Liver (tissue), 9 donors: ENCODE measurements around the gene STAT2. TPM values are rescaled to one million over a fixed set of nuclear protein-coding genes. Genes with fewer than 3 reads are reported as not detected.

Source experiments
- DNase-seq: peaks from one replicate; pipeline ENCODE4 v3.0.0-alpha.2; 2017; ENCODE audit warnings: low spot score
- H3K27ac ChIP-seq, 2 donors: one replicate each; pipeline ENCODE4 v1.7.0; 2013; ENCODE audit warnings: inconsistent platforms in 2 of 2, low read length in 2 of 2, control low read depth in 1 of 2, low read depth in 1 of 2, mild to moderate bottlenecking in 1 of 2
- H3K27me3 ChIP-seq, 4 donors: one replicate each; pipeline versions ENCODE4 v1.6.1 to v1.7.0; 2013; ENCODE audit warnings: low read length in 3 of 4, inconsistent platforms in 1 of 4, mild to moderate bottlenecking in 1 of 4, moderate library complexity in 1 of 4; ENCODE audit not compliant: control insufficient read depth in 4 of 4, insufficient read depth in 4 of 4
- H3K36me3 ChIP-seq, 4 donors: one replicate each; pipeline versions ENCODE4 v1.6.1 to v1.7.0; 2013; ENCODE audit warnings: low read length in 3 of 4, mild to moderate bottlenecking in 3 of 4, low read depth in 1 of 4, moderate library complexity in 1 of 4; ENCODE audit not compliant: control insufficient read depth in 4 of 4, insufficient read depth in 3 of 4
- H3K4me1 ChIP-seq, 4 donors: one replicate each; pipeline versions ENCODE4 v1.6.1 to v1.7.0; 2013; ENCODE audit warnings: low read length in 3 of 4, mild to moderate bottlenecking in 3 of 4, moderate library complexity in 1 of 4; ENCODE audit not compliant: control insufficient read depth in 4 of 4, insufficient read depth in 4 of 4
- H3K4me3 ChIP-seq, 3 donors: one replicate each; pipeline versions ENCODE4 v1.6.1 to v1.7.0; 2013; ENCODE audit warnings: low read length in 3 of 3, control low read depth in 1 of 3, low read depth in 1 of 3, mild to moderate bottlenecking in 1 of 3
- H3K9ac ChIP-seq, 2 donors: one replicate each; pipeline ENCODE4 v1.7.0; 2013; ENCODE audit warnings: low read length in 2 of 2, mild to moderate bottlenecking in 2 of 2, moderate library complexity in 2 of 2, control low read depth in 1 of 2, low read depth in 1 of 2
- H3K9me3 ChIP-seq, 4 donors: one replicate each; pipeline versions ENCODE4 v1.6.1 to v1.7.0; 2013; ENCODE audit warnings: low read length in 3 of 4; ENCODE audit not compliant: control insufficient read depth in 4 of 4
- ATF3 ChIP-seq: IDR thresholded peaks from 2 replicates; pipeline ENCODE4 v1.6.1; 2016; ENCODE audit warnings: antibody characterized with exemption
- CTCF ChIP-seq: fragments of 150-350 bp; IDR thresholded peaks from 2 replicates; pipeline ENCODE4 v1.5.1; 2017; ENCODE audit warnings: improper control_type of control experiment, low read depth, low read length; ENCODE audit not compliant: missing input control
- FOXA1 ChIP-seq: IDR thresholded peaks from 2 replicates; pipeline ENCODE4 v1.6.1; 2016; ENCODE audit warnings: antibody characterized with exemption
- FOXA2 ChIP-seq: IDR thresholded peaks from 2 replicates; pipeline ENCODE4 v1.6.1; 2016; ENCODE audit warnings: antibody characterized with exemption
- GABPA ChIP-seq, 2 donors: IDR thresholded peaks in 1 of 2; conservative IDR thresholded peaks in 1 of 2; 2 replicates each; pipeline ENCODE4 v1.6.1; 2016; ENCODE audit warnings: antibody characterized with exemption in 2 of 2, mild to moderate bottlenecking in 1 of 2, moderate library complexity in 1 of 2
- HNF4A ChIP-seq, 2 donors: conservative IDR thresholded peaks; 2 replicates each; pipeline ENCODE4 v1.6.1; 2016; ENCODE audit warnings: antibody characterized with exemption in 2 of 2, mild to moderate bottlenecking in 2 of 2
- HNF4G ChIP-seq: IDR thresholded peaks from 2 replicates; pipeline ENCODE4 v1.6.1; 2016; ENCODE audit warnings: antibody characterized with exemption
- JUND ChIP-seq, 2 donors: IDR thresholded peaks; 2 replicates each; pipeline ENCODE4 v1.6.1; 2016; ENCODE audit warnings: antibody characterized with exemption in 2 of 2
- MAX ChIP-seq: IDR thresholded peaks from 2 replicates; pipeline ENCODE4 v1.6.1; 2016; ENCODE audit warnings: antibody characterized with exemption
- NR2F2 ChIP-seq: IDR thresholded peaks from 2 replicates; pipeline ENCODE4 v1.6.1; 2016; ENCODE audit warnings: antibody characterized with exemption
- RAD21 ChIP-seq, 2 donors: IDR thresholded peaks; 2 replicates each; pipeline ENCODE4 v1.6.1; 2016; ENCODE audit warnings: antibody characterized with exemption in 2 of 2, mild to moderate bottlenecking in 2 of 2
- REST ChIP-seq: IDR thresholded peaks from 2 replicates; pipeline ENCODE4 v1.6.1; 2016; ENCODE audit warnings: antibody characterized with exemption, mild to moderate bottlenecking
- RXRA ChIP-seq, 2 donors: IDR thresholded peaks; 2 replicates each; pipeline ENCODE4 v1.6.1; 2017 to 2018; ENCODE audit warnings: antibody characterized with exemption in 2 of 2, mild to moderate bottlenecking in 1 of 2
- SP1 ChIP-seq: IDR thresholded peaks from 2 replicates; pipeline ENCODE4 v1.6.1; 2018; ENCODE audit warnings: antibody characterized with exemption, mild to moderate bottlenecking
- TAF1 ChIP-seq: conservative IDR thresholded peaks from 2 replicates; pipeline ENCODE4 v1.6.1; 2016; ENCODE audit warnings: antibody characterized with exemption, mild to moderate bottlenecking
- YY1 ChIP-seq: IDR thresholded peaks from 2 replicates; pipeline ENCODE4 v1.6.1; 2016; ENCODE audit warnings: antibody characterized with exemption, mild to moderate bottlenecking
- ZBTB33 ChIP-seq: IDR thresholded peaks from 2 replicates; pipeline ENCODE4 v1.6.1; 2016; ENCODE audit warnings: antibody characterized with exemption
- WGBS: extraction: QIAGEN DNeasy Blood & Tissue Kit; methylation state at CpG from one replicate; pipeline ENCODE4 v1.1.7; 2013; 5-methylcytosine and 5-hydroxymethylcytosine counted together
- polyA plus RNA-seq, 2 donors: library from polyadenylated mRNA; stranded (reverse) in 1 of 2; unstranded in 1 of 2; fragments of 200-250 nt in 1 of 2; fragments of >200 nt in 1 of 2; fragmentation: Nextera tagmentation in 1 of 2; extraction: Ambion mirVana in 1 of 2; gene quantifications; one replicate each; pipeline versions ENCODE4 v1.2.1 to v1.2.3, GENCODE V29; 2013 to 2015
- total RNA-seq, 2 donors: library from RNA; depleted of rRNA; stranded (reverse); fragments of >200 nt; gene quantifications; one replicate each; pipeline ENCODE4 v1.2.3, GENCODE V29; 2014
- donor health status: healthy.
- donor health status: healthy.
- donor health status: healthy.
- donor health status: healthy.
- donor health status: healthy.

The STAT2 gene
- total and polyA plus RNA-seq, 4 donors: 48.4 to 219 (median 66.6) TPM

- no peaks in the 10 kb centered on the region for H3K36me3 ChIP-seq
- H3K9me3 ChIP-seq: no peaks in the 10 kb centered on the region
- TF ChIP-seq CTCF (no peak), FOXA1 (no peak), ATF3 (no peak), NR2F2 (no peak), GABPA (IDR thresholded peaks at IDR 0.05 in 1 of 2, conservative IDR thresholded peaks at IDR 0.05 in 1 of 2) (no peak), HNF4G (no peak), RAD21 (IDR thresholded peaks at IDR 0.05) (no peak), YY1 (no peak), ZBTB33 (no peak), MAX (no peak)
- no peaks in the 10 kb centered on the region for H3K27me3 ChIP-seq
- H3K9ac ChIP-seq: no peak overlapping the region
- no peak overlapping the region for H3K4me3 ChIP-seq
- WGBS: 100% methylated on average over 1 of the region's 1 CpG
- no peak for DNase-seq
- no peak overlapping the region for H3K27ac ChIP-seq
- peaks cover 0 to 1% (median 0%) of the 10 kb centered on the region in 4 donors for H3K4me1 ChIP-seq
Observed at GRCh38 chr12:56373515-56373914, 13.6 kb upstream of the STAT2 start.

- no peak overlapping the region for H3K9ac ChIP-seq
- no peak for DNase-seq
- TF ChIP-seq FOXA1 (no peak), REST (no peak), TAF1 (no peak), FOXA2 (no peak), GABPA (IDR thresholded peaks at IDR 0.05 in 1 of 2, conservative IDR thresholded peaks at IDR 0.05 in 1 of 2) (no peak), RXRA (IDR thresholded peaks at IDR 0.05) (no peak), ZBTB33 (no peak), SP1 (no peak), RAD21 (IDR thresholded peaks at IDR 0.05) (no peak), YY1 (no peak), HNF4A (conservative IDR thresholded peaks at IDR 0.05) (no peak), ATF3 (no peak), JUND (IDR thresholded peaks at IDR 0.05) (no peak), MAX (no peak)
- H3K36me3 ChIP-seq: no peaks in the 10 kb centered on the region
- no peaks in the 10 kb centered on the region for H3K9me3 ChIP-seq
- peaks cover 9 to 21% (median 13%) of the 10 kb centered on the region in 4 donors for H3K4me1 ChIP-seq
- H3K27me3 ChIP-seq: no peaks in the 10 kb centered on the region
- H3K27ac ChIP-seq: no peak overlapping the region
- WGBS: 93% methylated on average over 3 of the region's 3 CpGs
- no peak overlapping the region for H3K4me3 ChIP-seq
Observed at GRCh38 chr12:56366948-56367347, 7.0 kb upstream of the STAT2 start.
